PC-9 (cell line): ENCODE measurements around the gene RETREG3. TPM values are rescaled to one million over a fixed set of nuclear protein-coding genes. Genes with fewer than 3 reads are reported as not detected.

Experiments
- BruUV-seq: library from RNA; stranded (reverse); fragments of 400-500 nt; replicated peaks from 2 replicates; lab custom pipeline; 2021; lab: Mats Ljungman, UMichigan
- CTCF ChIA-PET: fragments of 300-600 bp; sonication (Branson Sonifier 250); formaldehyde crosslinking; loops from one replicate; lab custom pipeline; 2022; ENCODE audit warnings: antibody characterized with exemption; lab: Charles Lee
- POLR2A ChIA-PET: fragments of 300-600 bp; sonication (Branson Sonifier 250); formaldehyde crosslinking; loops from one replicate; lab custom pipeline; 2022; ENCODE audit warnings: antibody characterized with exemption; ENCODE audit not compliant: unreplicated experiment; lab: Charles Lee
- DNase-seq, 2 experiments: peaks; one replicate each; pipeline versions ENCODE4 v3.0.0 to v3.0.0-alpha.2; 2015 to 2022; ENCODE audit warnings: mixed read lengths in 1 of 2
- H2AFZ ChIP-seq: fragments of 200-600 bp; sonication (generic); 2 replicates; pipeline ENCODE4 v1.8.1; 2017; ENCODE audit warnings: antibody characterized with exemption
- H3F3A ChIP-seq: fragments of 200-600 bp; sonication (generic); 2 replicates; pipeline ENCODE4 v1.8.1; 2017; ENCODE audit warnings: antibody characterized with exemption, mild to moderate bottlenecking, low read depth; ENCODE audit not compliant: insufficient read depth
- H3K27ac ChIP-seq: fragments of 200-600 bp; sonication (generic); 2 replicates; pipeline ENCODE4 v1.6.1; 2016; ENCODE audit warnings: mixed run types
- H3K27me3 ChIP-seq: fragments of 200-600 bp; sonication (generic); 2 replicates; pipeline ENCODE4 v1.6.1; 2016; ENCODE audit warnings: low read depth, mixed run types; ENCODE audit not compliant: insufficient read depth
- H3K36me3 ChIP-seq: fragments of 200-600 bp; sonication (generic); 2 replicates; pipeline ENCODE4 v1.6.1; 2016; ENCODE audit warnings: low read depth, mixed run types
- H3K4me1 ChIP-seq: fragments of 200-600 bp; sonication (generic); replicated peaks from 2 replicates; pipeline ENCODE4 v1.6.1; 2016; ENCODE audit warnings: mixed run types; ENCODE audit not compliant: insufficient read depth
- H3K4me2 ChIP-seq: fragments of 200-600 bp; sonication (generic); 2 replicates; pipeline ENCODE4 v1.6.1; 2017; ENCODE audit warnings: mixed run types
- H3K4me3 ChIP-seq: fragments of 200-600 bp; sonication (generic); 2 replicates; pipeline ENCODE4 v1.6.1; 2016; ENCODE audit warnings: mixed run types
- H3K79me2 ChIP-seq: fragments of 200-600 bp; sonication (generic); 2 replicates; pipeline ENCODE4 v1.6.1; 2017; ENCODE audit warnings: low read depth, mixed run types
- H3K9me2 ChIP-seq: fragments of 200-600 bp; sonication (generic); 2 replicates; pipeline ENCODE4 v1.8.1; 2017; ENCODE audit warnings: mild to moderate bottlenecking; ENCODE audit not compliant: insufficient read depth
- H3K9me3 ChIP-seq: fragments of 200-600 bp; sonication (generic); 2 replicates; pipeline ENCODE4 v1.8.1; 2016; ENCODE audit warnings: low read depth; ENCODE audit not compliant: insufficient read depth
- H4K20me1 ChIP-seq: fragments of 200-600 bp; sonication (generic); 2 replicates; pipeline ENCODE4 v1.8.1; 2017; ENCODE audit not compliant: insufficient read depth
- CTCF ChIP-seq: fragments of 200-600 bp; sonication (generic); conservative IDR thresholded peaks from 2 replicates; pipeline ENCODE4 v1.6.1; 2017; ENCODE audit warnings: mixed run types, antibody characterized with exemption, mild to moderate bottlenecking, moderate library complexity
- EZH2 ChIP-seq: fragments of 200-600 bp; sonication (generic); IDR thresholded peaks from 2 replicates; pipeline ENCODE4 v1.8.0; 2017; ENCODE audit warnings: antibody characterized with exemption, low read depth
- intact Hi-C: fragments of 100-400 bp; cut with micrococcal nuclease; formaldehyde crosslinking; loops from one replicate; pipeline ENCODE4 v1.10.0; 2022; ENCODE audit not compliant: unreplicated experiment
- total RNA-seq: library from RNA; stranded (reverse); gene quantifications from 2 replicates; pipeline ENCODE4 v1.2.3, GENCODE V29; 2021

RETREG3 gene
- total RNA-seq, 1 experiment from 2014 or later: 57.0 TPM

GRCh38 chr17:42531455-42532354 lies 77.5 kb downstream of the RETREG3 start:
- peaks cover 38% of the 10 kb centered on the region; the same call in 1 of the 2 replicates for H3F3A ChIP-seq
- peak overlapping the region; percentile 78 for H2AFZ ChIP-seq
- H3K27ac ChIP-seq: no peak overlapping the region
- DNase-seq: peak in 1 of 2 experiments; percentile 55
- H3K4me2 ChIP-seq: peak overlapping the region; percentile 80
- H3K9me3 ChIP-seq: no peaks in the 10 kb centered on the region
- H3K9me2 ChIP-seq: no peaks in the 10 kb centered on the region
- ChIA-PET POLR2A (interaction anchor here (0.6 kb wide), 3 partner anchors 11 to 292 kb away, joined by 3 to 18 read pairs (median 11); partner anchors contain the start of gene BECN1), CTCF (interaction anchor here (0.6 to 1.1 kb wide), 4 partner anchors 17 to 657 kb away, joined by 4 to 17 read pairs (median 10); partner anchors contain the start of gene IFI35)
- H3K4me3 ChIP-seq: peak overlapping the region; percentile 55; the same call in 1 of the 2 replicates
- TF ChIP-seq EZH2 (no peak), CTCF (peak; percentile 53; the same call in 1 of the 2 replicates)
- no peaks in the 10 kb centered on the region for H4K20me1 ChIP-seq
- H3K27me3 ChIP-seq: no peaks in the 10 kb centered on the region
- H3K4me1 ChIP-seq: peaks cover 17% of the 10 kb centered on the region
- H3K79me2 ChIP-seq: peaks cover 2% of the 10 kb centered on the region
- BruUV-seq: no TSS peak
- intact Hi-C loops: no loop called here
- H3K36me3 ChIP-seq: no peaks in the 10 kb centered on the region

DNA sequence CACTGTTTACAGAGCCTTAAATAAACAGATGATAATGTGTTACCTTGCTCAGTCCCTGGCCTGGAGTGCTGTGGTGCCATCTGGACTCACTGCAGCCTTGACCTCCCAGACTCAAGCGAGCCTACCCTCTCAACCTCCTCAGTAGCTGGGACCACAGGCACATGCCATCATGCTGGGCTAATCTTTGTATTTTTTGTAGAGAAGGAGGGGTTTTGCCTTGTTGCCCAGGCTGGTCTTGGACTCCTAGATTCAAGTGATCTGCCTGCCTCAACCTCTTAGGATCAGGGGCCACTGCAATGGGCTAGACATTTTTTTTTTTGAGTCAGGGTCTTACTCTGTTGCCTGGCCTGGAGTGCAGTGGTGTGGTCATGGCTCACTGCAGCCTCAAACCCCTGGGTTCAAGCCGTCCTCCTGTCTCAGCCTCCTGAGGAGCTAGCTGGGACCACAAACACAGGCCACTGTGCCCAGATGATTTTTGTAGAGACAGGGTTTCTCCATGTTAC lies 78.2 kb downstream of the RETREG3 start:
- peaks cover 17% of the 10 kb centered on the region for H3K4me1 ChIP-seq
- H2AFZ ChIP-seq: no peak overlapping the region
- BruUV-seq: no TSS peak
- DNase-seq: no peak
- no peaks in the 10 kb centered on the region for H3K36me3 ChIP-seq
- H3F3A ChIP-seq: peaks cover 39% of the 10 kb centered on the region; the same call in 1 of the 2 replicates
- ChIA-PET POLR2A (no interaction called here), CTCF (interaction anchor here (0.6 kb wide), 1 partner anchor 656 kb away, joined by 17 read pairs; no protein-coding TSS in a partner anchor)
- TF ChIP-seq CTCF (no peak), EZH2 (no peak)
- no peak overlapping the region for H3K4me2 ChIP-seq
- H3K79me2 ChIP-seq: no peaks in the 10 kb centered on the region
- H3K9me2 ChIP-seq: no peaks in the 10 kb centered on the region
- no peak overlapping the region for H3K27ac ChIP-seq
- no peak overlapping the region for H3K4me3 ChIP-seq
- H3K27me3 ChIP-seq: no peaks in the 10 kb centered on the region
- no peaks in the 10 kb centered on the region for H4K20me1 ChIP-seq
- intact Hi-C loops: no loop called here
- no peaks in the 10 kb centered on the region for H3K9me3 ChIP-seq

Other genes starting within 250 kb of the RETREG3 start
- 65.2 and 74.6 TPM in 2 replicates for gene STAT3, start 220.9 kb downstream of the RETREG3 start, total RNA-seq
- 154 and 170 TPM in 2 replicates for gene CAVIN1, start 186.1 kb downstream of the RETREG3 start, total RNA-seq
- 39.4 and 55.1 TPM in 2 replicates for gene ATP6V0A1, start 150.5 kb downstream of the RETREG3 start, total RNA-seq
- 18.2 and 20.6 TPM in 2 replicates for gene NAGLU, start 73.1 kb downstream of the RETREG3 start, total RNA-seq
- gene HSD17B1, start 56.5 kb downstream of the RETREG3 start, total RNA-seq: 0.90 and 1.3 TPM in 2 replicates
- gene COASY, start 47.2 kb downstream of the RETREG3 start, total RNA-seq: 133 and 152 TPM in 2 replicates
- 20.0 and 26.0 TPM in 2 replicates for gene MLX, start 42.3 kb downstream of the RETREG3 start, total RNA-seq
- 10.2 and 13.4 TPM in 2 replicates for gene PSMC3IP, start 31.6 kb downstream of the RETREG3 start, total RNA-seq
- gene TUBG1, start 309 bp upstream of the RETREG3 start, total RNA-seq: 79.1 and 85.6 TPM in 2 replicates
- gene TUBG2, start 49.9 kb upstream of the RETREG3 start, total RNA-seq: 25.5 and 28.3 TPM in 2 replicates
- 22.5 and 32.2 TPM in 2 replicates for gene PLEKHH3, start 67.6 kb upstream of the RETREG3 start, total RNA-seq
- 0.25 TPM in 1 of 2 replicates, not detected in the other for gene CCR10, start 72.5 kb upstream of the RETREG3 start, total RNA-seq
- gene CNTNAP1, start 73.2 kb upstream of the RETREG3 start, total RNA-seq: 1.4 and 1.8 TPM in 2 replicates
- 22.8 and 24.8 TPM in 2 replicates for gene EZH1, start 135.7 kb upstream of the RETREG3 start, total RNA-seq
- 1.1 TPM in 1 of 2 replicates, not detected in the other for gene RAMP2, start 151.9 kb upstream of the RETREG3 start, total RNA-seq
- 38.7 and 48.4 TPM in 2 replicates for gene VPS25, start 164.1 kb upstream of the RETREG3 start, total RNA-seq
- gene WNK4, start 171.2 kb upstream of the RETREG3 start, total RNA-seq: 8.3 and 11.9 TPM in 2 replicates
- gene COA3, start 189.3 kb upstream of the RETREG3 start, total RNA-seq: 49.3 and 49.9 TPM in 2 replicates
- gene CNTD1, start 189.5 kb upstream of the RETREG3 start, total RNA-seq: not detected in 2 replicates
- 58.9 and 66.0 TPM in 2 replicates for gene BECN1, start 214.9 kb upstream of the RETREG3 start, total RNA-seq
- 115 and 122 TPM in 2 replicates for gene PSME3, start 224.0 kb upstream of the RETREG3 start, total RNA-seq
- 3.7 TPM in 2 replicates for gene AOC2, start 235.2 kb upstream of the RETREG3 start, total RNA-seq
- gene AOC3, start 241.8 kb upstream of the RETREG3 start, total RNA-seq: 0.98 and 2.8 TPM in 2 replicates